Measurements from ENCODE around the gene ZNF624.

Gene ZNF624

DNA sequence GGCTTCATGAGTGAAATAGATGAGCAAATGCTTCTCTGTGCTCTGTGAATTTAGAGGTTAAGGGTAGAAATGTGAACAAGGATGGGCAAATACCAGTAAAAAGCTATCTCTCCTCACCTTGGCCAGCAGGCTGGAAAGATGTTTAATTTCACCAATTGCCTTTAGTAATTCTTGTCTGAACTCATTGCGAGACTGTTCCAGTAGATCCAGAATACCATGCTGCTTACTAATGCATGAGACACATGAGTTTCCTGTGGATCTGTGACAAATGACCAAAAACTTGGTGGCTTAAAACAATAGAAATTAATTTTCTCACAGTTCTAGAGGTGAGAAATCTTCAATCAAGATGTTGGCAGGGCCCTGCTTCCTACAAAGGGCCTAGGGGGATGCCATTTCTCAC, 9.3 kb upstream of the ZNF624 start:
- Histone ChIP-seq H3K4me3 (ENCODE audit: extremely low read depth, insufficient read depth, low read length, poor library complexity, severe bottlenecking) (no peak overlapping the region), H3K36me3 (ENCODE audit: control insufficient read depth, insufficient read depth, low read length) (no peaks in the 10 kb centered on the region), H3K9me3 (ENCODE audit: control insufficient read depth, low read length) (no peaks in the 10 kb centered on the region), H3K27ac (ENCODE audit: low read depth, low read length, severe bottlenecking) (no peak overlapping the region), H3K4me1 (ENCODE audit: control insufficient read depth, insufficient read depth, low read length, poor library complexity, severe bottlenecking) (no peaks in the 10 kb centered on the region)
- WGBS, 2 experiments (ENCODE audit: insufficient coverage in 2 of 2): 92% methylated on average over 1 of the region's 1 CpG; no CpG with 5 or more reads in 1 of the 2 experiments

DNA sequence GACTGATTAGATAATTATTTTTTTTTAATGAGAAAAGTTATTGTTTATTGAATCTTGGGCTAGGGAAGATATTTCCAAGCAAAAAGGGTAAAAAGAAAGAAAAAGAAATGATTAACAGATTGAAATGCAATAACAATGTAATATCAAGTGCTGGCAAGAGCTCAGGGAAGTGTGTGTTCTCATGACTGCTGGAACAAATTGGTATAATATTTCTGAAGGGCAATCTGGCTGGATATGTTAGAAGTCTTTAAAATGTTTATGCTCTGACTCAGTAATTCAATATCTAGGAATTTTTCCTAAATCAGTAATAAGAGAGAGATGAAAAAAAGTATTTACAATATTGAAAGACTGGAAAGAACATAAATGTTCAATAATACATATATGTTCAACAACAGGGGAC, 7.6 kb upstream of the ZNF624 start:
- H3K9me3 ChIP-seq (ENCODE audit: control insufficient read depth, low read length): no peaks in the 10 kb centered on the region
- H3K4me3 ChIP-seq (ENCODE audit: extremely low read depth, insufficient read depth, low read length, poor library complexity, severe bottlenecking): no peak overlapping the region
- H3K27ac ChIP-seq (ENCODE audit: low read depth, low read length, severe bottlenecking): no peak overlapping the region
- H3K4me1 ChIP-seq (ENCODE audit: control insufficient read depth, insufficient read depth, low read length, poor library complexity, severe bottlenecking): no peaks in the 10 kb centered on the region
- no peaks in the 10 kb centered on the region for H3K36me3 ChIP-seq (ENCODE audit: control insufficient read depth, insufficient read depth, low read length)

DNA sequence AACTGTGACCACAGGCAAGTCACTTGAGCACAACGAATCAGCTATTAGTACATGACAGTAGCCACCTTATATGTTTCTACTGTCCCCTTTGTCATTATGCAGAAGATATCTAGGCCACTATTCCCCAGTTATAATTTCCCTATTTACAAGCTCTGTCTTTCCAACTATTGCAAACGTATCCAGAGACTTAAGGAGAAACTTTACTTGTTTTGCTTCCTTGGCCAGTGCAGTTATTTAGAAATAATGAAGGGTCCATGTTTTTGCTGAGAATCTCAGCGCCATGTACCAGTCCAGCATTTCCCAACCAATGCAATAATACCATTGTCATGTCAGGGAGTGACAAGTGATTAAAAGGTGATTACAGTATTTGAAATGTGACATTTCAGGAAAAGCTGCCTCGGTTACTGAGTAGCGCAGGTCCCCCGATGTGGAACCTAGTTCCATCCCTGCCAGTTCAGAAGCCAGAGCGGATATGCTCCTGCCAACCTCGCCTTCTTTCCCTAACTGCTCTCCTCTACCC, 743 bp downstream of the ZNF624 start:
- peaks cover 5% of the 10 kb centered on the region for H3K36me3 ChIP-seq (ENCODE audit: control insufficient read depth, insufficient read depth, low read length)
- peak overlapping the region; percentile 82 for H3K27ac ChIP-seq (ENCODE audit: low read depth, low read length, severe bottlenecking)
- H3K9me3 ChIP-seq (ENCODE audit: control insufficient read depth, low read length): no peaks in the 10 kb centered on the region
- 42 to 81% methylated on average over 1 to 5 of the region's 8 CpGs for WGBS, 2 experiments (ENCODE audit: insufficient coverage in 2 of 2)
- peak overlapping the region; percentile 83 for H3K4me3 ChIP-seq (ENCODE audit: extremely low read depth, insufficient read depth, low read length, poor library complexity, severe bottlenecking)
- H3K4me1 ChIP-seq (ENCODE audit: control insufficient read depth, insufficient read depth, low read length, poor library complexity, severe bottlenecking): no peaks in the 10 kb centered on the region

DNA sequence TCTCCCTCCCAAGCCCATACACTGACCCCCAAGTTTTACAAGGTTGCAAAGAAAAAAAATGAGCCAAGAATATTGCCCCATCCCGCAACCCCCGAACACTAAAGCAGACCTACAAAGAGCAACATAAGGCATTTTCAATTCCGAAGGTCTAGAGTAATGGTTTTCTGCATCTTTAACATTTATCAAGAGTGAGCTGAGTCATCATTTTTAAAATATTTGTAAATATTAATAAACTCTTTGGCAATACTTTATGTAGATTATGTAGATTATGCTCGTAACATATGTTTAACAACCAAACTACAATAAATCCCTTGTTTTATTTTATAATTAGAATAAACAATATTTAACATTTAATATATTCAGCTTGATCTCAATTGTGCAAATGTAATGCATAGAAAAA, 1.4 kb downstream of the ZNF624 start:
- Histone ChIP-seq H3K9me3 (ENCODE audit: control insufficient read depth, low read length) (no peaks in the 10 kb centered on the region), H3K4me1 (ENCODE audit: control insufficient read depth, insufficient read depth, low read length, poor library complexity, severe bottlenecking) (no peaks in the 10 kb centered on the region), H3K27ac (ENCODE audit: low read depth, low read length, severe bottlenecking) (no peak overlapping the region), H3K4me3 (ENCODE audit: extremely low read depth, insufficient read depth, low read length, poor library complexity, severe bottlenecking) (no peak overlapping the region), H3K36me3 (ENCODE audit: control insufficient read depth, insufficient read depth, low read length) (peaks cover 5% of the 10 kb centered on the region)
- WGBS, 2 experiments (ENCODE audit: insufficient coverage in 2 of 2): no CpG with 5 or more reads among the region's 4 CpGs

DNA sequence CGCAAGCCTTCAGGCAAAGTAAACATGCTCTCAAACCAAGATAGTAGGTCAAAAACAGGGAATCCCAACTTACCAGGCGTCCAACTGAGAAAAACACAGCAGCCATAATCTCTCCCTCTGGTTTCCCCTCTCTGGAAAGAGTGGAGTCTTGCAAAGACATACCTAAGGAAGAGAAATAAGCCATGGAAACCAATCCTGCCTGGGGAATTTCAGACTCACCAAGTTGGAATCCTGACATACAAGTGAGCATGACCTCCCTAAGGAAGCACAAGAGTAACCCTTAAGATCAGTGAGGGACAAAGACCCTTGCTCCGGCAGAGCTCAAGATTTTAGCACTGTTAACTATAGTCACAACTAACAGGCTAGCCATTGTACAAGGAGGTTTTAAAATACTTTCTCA, 4.1 kb downstream of the ZNF624 start:
- Histone ChIP-seq H3K36me3 (ENCODE audit: control insufficient read depth, insufficient read depth, low read length) (peaks cover 14% of the 10 kb centered on the region), H3K4me1 (ENCODE audit: control insufficient read depth, insufficient read depth, low read length, poor library complexity, severe bottlenecking) (no peaks in the 10 kb centered on the region)
- 86 to 100% methylated on average over 1 of the region's 3 CpGs for WGBS, 2 experiments (ENCODE audit: insufficient coverage in 2 of 2)

DNA sequence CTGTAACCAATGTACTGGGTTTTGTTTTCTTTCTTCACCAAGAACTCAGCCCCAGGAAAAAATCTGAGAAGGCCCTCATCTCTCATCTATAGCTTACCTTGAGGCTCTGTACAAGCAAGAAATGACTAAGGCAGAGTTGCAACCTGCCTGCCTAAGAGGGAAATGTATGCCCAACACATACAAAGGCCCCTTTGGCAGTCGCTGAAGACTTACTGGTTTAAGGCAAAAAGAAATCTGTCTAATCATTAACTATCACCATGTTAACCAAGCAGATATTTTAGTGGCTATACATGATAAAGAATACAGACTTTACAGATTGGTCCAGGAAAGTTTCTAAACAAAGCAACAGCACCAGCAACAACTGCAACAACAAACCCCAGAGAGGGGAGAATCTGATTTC, 14.2 kb downstream of the ZNF624 start:
- WGBS, 2 experiments (ENCODE audit: insufficient coverage in 2 of 2): 80% methylated on average over 1 of the region's 1 CpG; no CpG with 5 or more reads in 1 of the 2 experiments
- H3K4me3 ChIP-seq (ENCODE audit: extremely low read depth, insufficient read depth, low read length, poor library complexity, severe bottlenecking): no peak overlapping the region
- peaks cover 3% of the 10 kb centered on the region for H3K9me3 ChIP-seq (ENCODE audit: control insufficient read depth, low read length)
- H3K36me3 ChIP-seq (ENCODE audit: control insufficient read depth, insufficient read depth, low read length): peaks cover 13% of the 10 kb centered on the region
- no peaks in the 10 kb centered on the region for H3K4me1 ChIP-seq (ENCODE audit: control insufficient read depth, insufficient read depth, low read length, poor library complexity, severe bottlenecking)
- no peak overlapping the region for H3K27ac ChIP-seq (ENCODE audit: low read depth, low read length, severe bottlenecking)

More for the DNA sequence above, 4.1 kb downstream of the ZNF624 start:
- Histone ChIP-seq H3K27ac (ENCODE audit: low read depth, low read length, severe bottlenecking) (peak overlapping the region; percentile 57), H3K4me3 (ENCODE audit: extremely low read depth, insufficient read depth, low read length, poor library complexity, severe bottlenecking) (no peak overlapping the region), H3K9me3 (ENCODE audit: control insufficient read depth, low read length) (no peaks in the 10 kb centered on the region)

DNA sequence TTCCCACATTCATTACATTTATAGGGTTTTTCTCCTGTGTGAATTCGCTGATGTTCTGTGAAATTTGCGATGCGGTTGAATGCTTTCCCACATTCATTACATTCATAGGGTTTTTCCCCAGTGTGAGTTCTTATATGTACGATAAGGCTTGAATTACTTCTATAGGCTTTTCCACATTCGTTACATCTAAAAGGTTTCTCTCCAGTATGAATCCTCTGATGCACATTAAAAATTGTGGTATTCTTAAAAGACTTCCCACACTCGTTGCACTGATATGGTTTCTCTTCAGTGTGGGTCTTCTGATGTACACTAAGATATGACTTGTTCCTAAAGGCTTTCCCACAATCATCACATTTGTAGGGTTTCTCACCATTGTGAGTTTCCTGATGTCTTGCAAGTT, 30.4 kb downstream of the ZNF624 start:
- Histone ChIP-seq H3K4me3 (ENCODE audit: extremely low read depth, insufficient read depth, low read length, poor library complexity, severe bottlenecking) (no peak overlapping the region), H3K4me1 (ENCODE audit: control insufficient read depth, insufficient read depth, low read length, poor library complexity, severe bottlenecking) (no peaks in the 10 kb centered on the region), H3K9me3 (ENCODE audit: control insufficient read depth, low read length) (peaks cover 69% of the 10 kb centered on the region), H3K27ac (ENCODE audit: low read depth, low read length, severe bottlenecking) (no peak overlapping the region), H3K36me3 (ENCODE audit: control insufficient read depth, insufficient read depth, low read length) (peaks cover 57% of the 10 kb centered on the region)
- 80% methylated on average over 1 of the region's 6 CpGs; no CpG with 5 or more reads in 1 of the 2 experiments for WGBS, 2 experiments (ENCODE audit: insufficient coverage in 2 of 2)

DNA sequence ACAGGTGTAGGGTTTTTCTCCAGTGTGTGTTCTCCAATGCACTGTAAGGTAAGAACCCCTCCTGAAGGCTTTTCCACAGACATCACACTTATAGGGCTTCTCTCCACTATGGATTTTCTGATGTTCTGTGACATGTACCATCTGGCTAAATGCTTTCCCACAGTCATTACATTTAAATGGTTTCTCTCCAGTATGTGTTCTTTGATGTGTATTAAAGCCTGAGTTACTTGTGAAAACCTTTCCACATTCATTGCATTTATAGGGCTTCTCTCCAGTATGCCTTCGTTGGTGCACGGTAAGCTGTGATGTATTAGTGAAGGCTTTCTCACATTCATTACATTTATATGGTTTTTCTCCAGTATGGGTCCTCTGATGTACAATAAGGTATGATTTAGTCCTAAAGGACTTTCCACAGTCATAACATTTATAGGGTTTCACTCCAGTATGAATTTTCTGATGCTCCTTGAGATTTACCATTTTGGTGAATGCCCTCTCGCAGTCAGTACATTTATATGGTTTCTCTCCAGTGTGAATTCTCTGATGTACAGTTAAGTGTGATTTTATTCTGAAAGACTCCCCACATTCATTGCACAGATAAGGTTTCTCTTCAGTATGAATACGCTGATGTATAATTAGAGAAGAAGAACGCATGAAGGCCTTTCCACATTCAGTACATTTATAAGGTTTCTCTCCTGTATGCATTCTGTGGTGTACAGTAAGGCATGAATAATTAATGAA, 30.9 kb downstream of the ZNF624 start:
- Histone ChIP-seq H3K27ac (ENCODE audit: low read depth, low read length, severe bottlenecking) (no peak overlapping the region), H3K9me3 (ENCODE audit: control insufficient read depth, low read length) (peaks cover 64% of the 10 kb centered on the region), H3K4me1 (ENCODE audit: control insufficient read depth, insufficient read depth, low read length, poor library complexity, severe bottlenecking) (no peaks in the 10 kb centered on the region), H3K4me3 (ENCODE audit: extremely low read depth, insufficient read depth, low read length, poor library complexity, severe bottlenecking) (no peak overlapping the region), H3K36me3 (ENCODE audit: control insufficient read depth, insufficient read depth, low read length) (peaks cover 53% of the 10 kb centered on the region)
- no CpG with 5 or more reads among the region's 5 CpGs for WGBS, 2 experiments (ENCODE audit: insufficient coverage in 2 of 2)

DNA sequence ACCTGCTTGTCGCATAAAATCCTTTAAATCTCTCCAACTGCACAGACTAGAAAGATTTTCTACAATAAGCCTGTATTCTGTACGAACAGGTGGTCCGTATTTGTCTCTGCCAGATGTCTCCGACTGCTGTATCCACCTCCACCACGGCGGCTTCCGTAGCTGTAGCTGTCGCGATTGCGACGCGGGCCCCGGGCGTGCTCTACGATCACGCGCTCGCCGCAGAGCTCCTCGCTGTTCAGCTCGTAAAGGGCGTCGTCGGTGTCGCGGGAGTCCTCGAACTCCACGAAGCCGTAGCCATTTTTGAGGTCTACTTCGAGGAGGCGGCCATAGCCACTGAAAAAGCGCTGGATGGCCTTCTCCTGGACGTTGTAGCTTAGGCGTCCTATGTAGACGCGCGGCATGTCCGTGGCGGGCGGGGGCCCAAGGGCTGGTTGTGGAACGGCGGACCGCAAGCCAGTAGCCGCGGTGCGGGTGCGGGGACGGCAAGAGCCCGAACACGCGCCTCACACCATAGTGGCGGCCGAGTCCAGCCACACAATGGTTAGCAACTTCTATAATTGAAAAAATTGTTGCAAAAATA, 36.1 kb downstream of the ZNF624 start:
- 95% methylated on average over 42 to 45 of the region's 53 CpGs for WGBS, 2 experiments (ENCODE audit: insufficient coverage in 2 of 2)
- H3K27ac ChIP-seq (ENCODE audit: low read depth, low read length, severe bottlenecking): no peak overlapping the region
- H3K4me1 ChIP-seq (ENCODE audit: control insufficient read depth, insufficient read depth, low read length, poor library complexity, severe bottlenecking): no peaks in the 10 kb centered on the region
- peaks cover 8% of the 10 kb centered on the region for H3K36me3 ChIP-seq (ENCODE audit: control insufficient read depth, insufficient read depth, low read length)
- H3K4me3 ChIP-seq (ENCODE audit: extremely low read depth, insufficient read depth, low read length, poor library complexity, severe bottlenecking): no peak overlapping the region
- peaks cover 35% of the 10 kb centered on the region for H3K9me3 ChIP-seq (ENCODE audit: control insufficient read depth, low read length)

DNA sequence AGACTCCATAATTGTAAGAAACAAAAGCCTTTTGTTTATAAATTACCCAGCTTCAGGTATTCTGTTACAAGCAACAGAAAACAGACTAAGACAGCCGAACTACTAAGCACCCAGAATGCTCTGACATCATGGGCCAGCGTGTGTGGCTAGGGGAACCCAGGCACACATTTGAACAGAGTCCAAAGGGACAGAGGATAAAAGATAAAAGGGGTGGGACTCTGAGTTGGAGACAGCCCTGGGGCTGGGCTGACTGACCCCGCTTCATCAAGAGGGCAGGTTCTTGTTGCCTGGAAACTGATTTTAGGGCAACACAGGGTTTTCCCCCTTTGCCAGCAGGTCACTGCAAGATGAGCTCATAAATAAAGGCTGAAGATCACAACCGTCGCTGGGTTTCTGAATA, 54.1 kb downstream of the ZNF624 start:
- H3K36me3 ChIP-seq (ENCODE audit: control insufficient read depth, insufficient read depth, low read length): no peaks in the 10 kb centered on the region
- WGBS, 2 experiments (ENCODE audit: insufficient coverage in 2 of 2): 81 to 93% methylated on average over 3 to 4 of the region's 5 CpGs
- no peak overlapping the region for H3K4me3 ChIP-seq (ENCODE audit: extremely low read depth, insufficient read depth, low read length, poor library complexity, severe bottlenecking)
- no peaks in the 10 kb centered on the region for H3K9me3 ChIP-seq (ENCODE audit: control insufficient read depth, low read length)
- H3K27ac ChIP-seq (ENCODE audit: low read depth, low read length, severe bottlenecking): no peak overlapping the region
- no peaks in the 10 kb centered on the region for H3K4me1 ChIP-seq (ENCODE audit: control insufficient read depth, insufficient read depth, low read length, poor library complexity, severe bottlenecking)

Data from mesodermal cell (in vitro differentiated cells).